PFSK-1 (cell line): Measurements from ENCODE around the gene NR6A1.

ENCODE experiments used
- FOXP2 ChIP-seq: optimal IDR thresholded peaks from 2 replicates; pipeline ENCODE3; 2011; ENCODE audit warnings: borderline replicate concordance, control low read depth, inconsistent platforms; ENCODE audit not compliant: insufficient read depth; ENCODE audit errors: extremely low read length, extremely low read depth
- POLR2AphosphoS5 ChIP-seq: IDR thresholded peaks from 2 replicates; pipeline ENCODE4 v1.6.1; 2012; ENCODE audit warnings: low read depth, mild to moderate bottlenecking, control low read depth, low read length, moderate library complexity
- SIN3A ChIP-seq: IDR thresholded peaks from 2 replicates; pipeline ENCODE4 v1.6.1; 2012; ENCODE audit warnings: mild to moderate bottlenecking, low read length, moderate library complexity, borderline replicate concordance; ENCODE audit not compliant: insufficient read depth
- TAF1 ChIP-seq: IDR thresholded peaks from 2 replicates; pipeline ENCODE4 v1.6.1; 2012; ENCODE audit warnings: low read length, control low read depth, borderline replicate concordance; ENCODE audit not compliant: insufficient read depth
- TF ChIP-seq, protein P1 (sequence below), 2 experiments: IDR thresholded peaks; 2 replicates each; pipeline versions ENCODE4 v1.6.1 to v1.8.0; 2011 to 2012; ENCODE audit warnings: low read depth in 2 of 2, low read length in 2 of 2, control low read depth in 1 of 2, inconsistent platforms in 1 of 2, mild to moderate bottlenecking in 1 of 2, moderate library complexity in 1 of 2; ENCODE audit not compliant: insufficient read depth in 1 of 2

The NR6A1 gene

DNA sequence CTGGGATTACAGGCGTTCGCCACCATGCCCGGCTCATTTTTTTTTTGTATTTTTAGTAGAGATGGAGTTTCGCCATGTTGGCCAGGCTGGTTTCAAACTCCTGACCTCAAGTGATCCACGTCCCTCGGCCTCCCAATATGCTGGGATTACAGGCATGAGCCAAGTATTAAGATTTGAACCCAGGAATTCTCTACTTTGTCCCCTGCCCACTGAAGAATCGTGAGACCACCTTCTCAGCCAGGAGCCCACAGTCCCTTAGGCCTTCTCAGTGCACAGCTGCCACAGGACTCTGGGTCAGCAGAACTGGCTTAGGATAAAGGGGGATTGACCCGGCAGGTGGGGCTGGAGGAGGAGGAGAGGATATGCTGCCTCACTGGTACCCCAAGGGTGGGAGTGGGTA is 19.2 kb upstream of the NR6A1 start:
- TF ChIP-seq POLR2AphosphoS5 (no peak), FOXP2 (no peak), TAF1 (no peak), SIN3A (no peak)
- TF ChIP-seq, protein P1, sequence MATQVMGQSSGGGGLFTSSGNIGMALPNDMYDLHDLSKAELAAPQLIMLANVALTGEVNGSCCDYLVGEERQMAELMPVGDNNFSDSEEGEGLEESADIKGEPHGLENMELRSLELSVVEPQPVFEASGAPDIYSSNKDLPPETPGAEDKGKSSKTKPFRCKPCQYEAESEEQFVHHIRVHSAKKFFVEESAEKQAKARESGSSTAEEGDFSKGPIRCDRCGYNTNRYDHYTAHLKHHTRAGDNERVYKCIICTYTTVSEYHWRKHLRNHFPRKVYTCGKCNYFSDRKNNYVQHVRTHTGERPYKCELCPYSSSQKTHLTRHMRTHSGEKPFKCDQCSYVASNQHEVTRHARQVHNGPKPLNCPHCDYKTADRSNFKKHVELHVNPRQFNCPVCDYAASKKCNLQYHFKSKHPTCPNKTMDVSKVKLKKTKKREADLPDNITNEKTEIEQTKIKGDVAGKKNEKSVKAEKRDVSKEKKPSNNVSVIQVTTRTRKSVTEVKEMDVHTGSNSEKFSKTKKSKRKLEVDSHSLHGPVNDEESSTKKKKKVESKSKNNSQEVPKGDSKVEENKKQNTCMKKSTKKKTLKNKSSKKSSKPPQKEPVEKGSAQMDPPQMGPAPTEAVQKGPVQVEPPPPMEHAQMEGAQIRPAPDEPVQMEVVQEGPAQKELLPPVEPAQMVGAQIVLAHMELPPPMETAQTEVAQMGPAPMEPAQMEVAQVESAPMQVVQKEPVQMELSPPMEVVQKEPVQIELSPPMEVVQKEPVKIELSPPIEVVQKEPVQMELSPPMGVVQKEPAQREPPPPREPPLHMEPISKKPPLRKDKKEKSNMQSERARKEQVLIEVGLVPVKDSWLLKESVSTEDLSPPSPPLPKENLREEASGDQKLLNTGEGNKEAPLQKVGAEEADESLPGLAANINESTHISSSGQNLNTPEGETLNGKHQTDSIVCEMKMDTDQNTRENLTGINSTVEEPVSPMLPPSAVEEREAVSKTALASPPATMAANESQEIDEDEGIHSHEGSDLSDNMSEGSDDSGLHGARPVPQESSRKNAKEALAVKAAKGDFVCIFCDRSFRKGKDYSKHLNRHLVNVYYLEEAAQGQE (IDR thresholded peaks at IDR 0.05; ENCODE audit: insufficient read depth in 1 of 2, low read depth in 2 of 2, low read length in 2 of 2): no peak

DNA sequence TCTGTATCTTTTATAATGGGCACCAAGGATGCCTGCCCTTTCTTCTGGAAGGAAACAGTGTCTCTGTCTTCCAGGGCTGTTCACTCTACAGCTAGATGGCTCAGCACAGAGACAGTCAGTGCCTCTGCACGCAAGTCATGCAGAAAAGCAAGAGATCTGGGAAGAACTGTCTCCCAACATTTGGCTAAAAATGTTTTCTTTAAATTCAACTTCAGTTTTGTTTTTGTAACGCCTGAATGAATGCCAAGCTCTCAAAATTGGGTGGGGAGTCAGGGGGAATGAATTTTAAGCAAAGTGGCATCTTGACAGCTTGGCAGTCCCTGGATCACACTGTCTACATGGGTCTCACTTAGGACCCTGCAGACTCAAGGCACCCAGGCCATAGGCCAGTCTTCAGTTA is 18.4 kb upstream of the NR6A1 start:
- TF ChIP-seq, protein P1 (IDR thresholded peaks at IDR 0.05; ENCODE audit: insufficient read depth in 1 of 2, low read depth in 2 of 2, low read length in 2 of 2): no peak
- no peak for TF ChIP-seq FOXP2
- TF ChIP-seq SIN3A: no peak
- TF ChIP-seq TAF1: no peak
- TF ChIP-seq POLR2AphosphoS5: no peak

DNA sequence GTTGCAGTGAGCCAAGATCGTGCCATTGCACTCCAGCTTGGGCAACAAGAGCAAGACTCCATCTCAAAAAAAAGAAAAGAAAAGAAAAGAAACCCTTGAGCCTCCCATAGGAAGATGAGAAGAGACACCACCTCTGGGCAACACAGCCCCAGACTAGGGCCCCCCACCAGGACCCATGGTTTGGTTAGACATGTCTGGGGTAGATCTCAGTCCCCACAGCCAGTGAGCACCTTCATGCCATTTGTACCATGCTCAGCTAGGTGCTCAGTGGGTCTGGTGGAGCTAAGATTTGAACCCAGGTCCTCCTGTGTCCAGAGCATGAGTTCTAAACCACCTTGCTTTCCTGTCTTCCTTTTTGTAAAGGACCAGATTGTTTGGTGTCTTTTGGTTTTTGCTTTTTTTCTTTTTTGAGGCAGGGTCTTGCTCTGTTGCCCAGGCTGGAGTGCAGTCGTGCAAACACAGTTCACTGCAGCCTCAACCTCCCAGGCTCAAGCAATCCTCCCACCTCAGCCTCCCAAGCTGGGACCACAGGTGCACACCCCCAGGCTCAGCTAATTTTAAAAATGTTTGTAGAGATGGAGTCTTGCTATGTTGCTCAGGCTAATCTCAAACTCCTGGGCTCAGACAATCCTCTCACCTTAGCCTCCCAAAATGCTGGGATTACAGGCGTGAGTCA is 17.6 kb upstream of the NR6A1 start:
- no peak for TF ChIP-seq TAF1
- no peak for TF ChIP-seq FOXP2
- no peak for TF ChIP-seq POLR2AphosphoS5
- TF ChIP-seq, protein P1 (IDR thresholded peaks at IDR 0.05; ENCODE audit: insufficient read depth in 1 of 2, low read depth in 2 of 2, low read length in 2 of 2): no peak
- no peak for TF ChIP-seq SIN3A

DNA sequence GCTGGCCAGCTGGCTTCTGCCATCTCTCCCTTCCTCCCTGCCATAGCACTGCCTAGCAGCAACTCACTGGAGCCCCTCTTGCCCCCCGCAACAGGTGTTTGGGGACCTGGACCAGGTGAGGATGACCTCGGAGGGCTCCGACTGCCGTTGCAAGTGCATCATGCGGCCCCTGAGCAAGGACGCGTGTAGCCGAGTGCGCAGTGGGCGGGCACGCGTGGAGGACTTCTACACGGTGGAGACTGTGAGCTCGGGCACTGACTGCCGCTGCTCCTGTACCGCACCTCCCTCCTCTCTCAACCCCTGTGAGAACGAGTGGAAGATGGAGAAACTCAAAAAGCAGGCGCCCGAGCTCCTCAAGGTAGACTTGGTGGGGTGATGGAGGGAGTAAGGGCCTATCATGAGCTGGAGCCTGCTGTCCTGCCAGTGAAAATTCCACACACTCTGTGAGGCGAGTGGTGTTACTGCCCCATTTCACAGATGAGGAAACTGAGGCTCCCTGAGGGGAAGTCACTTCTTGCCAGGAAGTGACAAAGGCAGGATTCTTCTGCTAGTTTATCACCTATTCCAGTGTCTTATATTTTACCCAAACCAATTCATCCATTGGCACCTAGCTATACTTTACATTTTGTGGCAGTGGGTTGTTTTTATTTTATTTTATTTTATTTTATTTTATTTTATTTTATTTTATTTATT is 15.9 kb upstream of the NR6A1 start:
- TF ChIP-seq TAF1 (no peak), POLR2AphosphoS5 (no peak), SIN3A (no peak), FOXP2 (no peak)
- TF ChIP-seq, protein P1 (IDR thresholded peaks at IDR 0.05; ENCODE audit: insufficient read depth in 1 of 2, low read depth in 2 of 2, low read length in 2 of 2): no peak
